GM12891 (cell line): ENCODE data around the gene FAM111A.
A peak's percentile ranks its signal among the peaks of the same experiment; 100 is the strongest.

ENCODE experiments used
- DNase-seq: peaks from one replicate; pipeline ENCODE4 v3.0.0; 2011; ENCODE audit warnings: low spot score; ENCODE audit not compliant: insufficient read length
- FAIRE-seq: peaks from 2 replicates; lab custom pipeline; 2011; peaks lifted over from hg19 to GRCh38; lab: Jason Lieb, UNC
- PAX5 ChIP-seq: IDR thresholded peaks from 2 replicates; pipeline ENCODE4 v1.6.1; 2011; ENCODE audit warnings: low read length, moderate library complexity, mild to moderate bottlenecking; ENCODE audit not compliant: insufficient read depth, severe bottlenecking
- POLR2A ChIP-seq: IDR thresholded peaks from 2 replicates; pipeline ENCODE4 v1.6.1; 2011; ENCODE audit warnings: low read depth, low read length, control low read depth
- POLR2AphosphoS5 ChIP-seq: IDR thresholded peaks from 2 replicates; pipeline ENCODE4 v1.6.1; 2011; ENCODE audit warnings: low read depth, low read length, control low read depth
- POU2F2 ChIP-seq: IDR thresholded peaks from 2 replicates; pipeline ENCODE4 v1.6.1; 2011; ENCODE audit warnings: low read depth, mild to moderate bottlenecking, control low read depth, low read length, moderate library complexity
- SPI1 ChIP-seq: IDR thresholded peaks from 2 replicates; pipeline ENCODE4 v1.6.1; 2011; ENCODE audit warnings: low read depth, low read length, control low read depth
- TAF1 ChIP-seq: IDR thresholded peaks from 2 replicates; pipeline ENCODE4 v1.6.1; 2011; ENCODE audit warnings: low read depth, low read length, control low read depth

Gene FAM111A

DNA sequence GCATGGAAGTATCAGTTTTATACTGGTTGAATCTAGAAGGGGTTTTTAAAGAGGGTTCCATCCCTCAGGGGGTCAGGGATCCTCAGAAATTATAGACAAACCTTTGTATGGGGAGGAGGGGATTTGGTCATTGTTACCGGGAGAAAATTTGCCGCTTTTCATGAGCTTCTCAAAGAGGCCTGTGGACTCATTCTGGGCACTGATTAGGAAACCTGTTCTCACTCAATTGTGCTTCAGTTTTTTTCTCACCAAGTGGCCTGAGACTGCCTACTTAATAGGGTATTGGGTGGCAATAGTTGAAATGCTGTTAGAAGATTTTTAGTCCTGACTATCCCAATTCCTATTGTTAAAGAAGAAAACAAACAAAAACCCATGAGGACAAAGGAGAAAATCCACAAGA, 56.1 kb downstream of the FAM111A start:
- TF ChIP-seq POU2F2 (no peak), POLR2A (no peak), SPI1 (no peak), POLR2AphosphoS5 (no peak), TAF1 (no peak), PAX5 (no peak)
- peak; percentile 9 for FAIRE-seq
- DNase-seq = no peak

DNA sequence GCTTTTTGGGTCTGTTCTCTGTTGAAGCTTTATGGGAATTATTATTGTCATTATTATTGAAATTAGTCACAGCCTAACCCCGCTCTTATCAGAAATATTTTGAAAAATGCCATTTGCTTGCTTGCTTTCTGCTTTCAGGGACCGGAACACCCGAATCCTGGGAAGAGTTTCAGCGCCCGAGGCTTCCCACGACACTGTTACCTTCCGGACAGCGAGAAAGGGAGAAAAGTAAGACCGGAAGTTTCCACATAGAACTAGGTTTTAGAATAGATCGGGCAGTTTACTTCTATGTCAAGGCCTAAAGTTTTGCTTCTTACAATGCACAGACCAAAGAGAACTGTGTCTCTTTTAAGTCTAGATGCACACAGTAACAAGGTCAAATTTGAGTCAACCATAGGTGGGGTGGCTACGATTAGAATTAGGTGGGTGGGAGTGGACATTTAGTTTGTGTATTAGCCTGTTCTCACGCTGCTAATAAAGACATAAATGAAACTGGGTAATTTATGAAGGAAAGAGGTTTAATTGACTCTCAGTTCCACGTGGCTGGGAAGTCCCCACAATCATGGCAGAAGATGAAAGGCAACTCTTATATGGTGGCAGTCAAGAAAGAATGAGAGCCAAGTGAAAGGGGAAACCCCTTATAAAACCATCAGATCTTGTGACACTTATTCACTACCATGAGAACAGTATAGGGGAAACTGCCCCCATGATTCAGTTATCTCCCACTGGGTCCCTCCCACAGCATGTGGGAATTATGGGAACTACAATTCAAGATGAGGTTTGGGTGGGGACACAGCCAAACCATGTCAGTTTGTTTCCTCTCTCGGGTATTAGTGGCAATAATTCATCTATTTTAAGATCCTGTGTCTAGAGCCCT, 57.1 kb downstream of the FAM111A start:
- DNase-seq (no peak), FAIRE-seq (no peak)
- TF ChIP-seq TAF1 (no peak), POLR2AphosphoS5 (0 out of 2 replicates have a peak, but pooled peaks have one; percentile 30), SPI1 (peak; percentile 35; the same call in 1 of the 2 replicates), POU2F2 (no peak; the same call in 1 of the 2 replicates), POLR2A (no peak), PAX5 (no peak)

DNA sequence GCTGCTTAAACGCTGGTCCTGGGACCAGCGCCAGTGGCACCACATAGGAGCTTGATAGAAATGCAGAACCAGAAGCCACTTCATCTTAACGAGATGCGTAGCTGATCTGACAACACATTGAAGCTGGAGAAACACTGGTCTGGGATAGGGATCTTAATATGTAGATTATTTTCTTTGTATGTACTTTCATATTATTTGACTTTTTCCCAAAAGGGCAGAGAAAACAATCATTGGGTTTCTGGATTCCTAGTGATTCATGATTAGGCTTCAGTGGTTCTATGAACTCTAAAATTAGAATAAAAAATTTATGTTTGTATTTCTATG, 57.7 kb downstream of the FAM111A start:
- FAIRE-seq (peak; percentile 90), DNase-seq (no peak)
- TF ChIP-seq POLR2AphosphoS5 = no peak
- no peak for TF ChIP-seq SPI1
- TF ChIP-seq TAF1 = no peak
- no peak for TF ChIP-seq POU2F2
- no peak for TF ChIP-seq PAX5
- peak; percentile 21; the same call in 1 of the 2 replicates for TF ChIP-seq POLR2A

DNA sequence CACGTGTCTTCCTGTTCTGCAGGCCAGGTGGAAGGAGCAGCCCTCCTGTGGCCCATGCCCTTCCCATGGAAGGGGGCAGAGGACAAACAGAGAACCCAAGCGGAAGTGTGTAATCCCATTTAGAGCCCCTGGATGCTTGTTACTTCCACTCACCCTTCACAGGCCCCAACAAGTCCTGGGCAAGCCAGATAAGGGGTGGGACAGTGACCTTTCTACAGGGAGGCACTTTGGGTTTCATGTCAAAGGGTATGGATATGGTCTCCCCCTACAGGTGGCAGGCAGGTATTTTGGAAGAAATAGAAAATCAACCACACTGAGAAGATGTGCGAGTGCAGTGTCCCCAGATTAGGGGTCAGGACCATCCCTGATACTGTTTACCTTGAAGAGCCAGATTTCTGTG, 58.7 kb downstream of the FAM111A start:
- peak; percentile 30; the same call in 1 of the 2 replicates for TF ChIP-seq POLR2AphosphoS5
- TF ChIP-seq POU2F2 = no peak
- peak; percentile 71 for FAIRE-seq

More for the DNA sequence above, 58.7 kb downstream of the FAM111A start:
- no peak for DNase-seq
